ENCODE measurements around the gene POU3F3.

The POU3F3 gene

GRCh38 chr2:104866122-104866864, 12.4 kb downstream of the POU3F3 start:
- Histone ChIP-seq H3K9me3 (ENCODE audit: control insufficient read depth, low read length) (no peaks in the 10 kb centered on the region), H3K36me3 (ENCODE audit: control insufficient read depth, insufficient read depth, low read length) (no peaks in the 10 kb centered on the region), H3K9ac (no peak overlapping the region), H3K4me1 (no peaks in the 10 kb centered on the region), H3K79me2 (no peaks in the 10 kb centered on the region), H3K4me3 (ENCODE audit: low read depth, low read length) (no peak overlapping the region), H3K27me3 (ENCODE audit: control insufficient read depth, insufficient read depth, low read length) (peaks cover 22% of the 10 kb centered on the region), H3K4me2 (ENCODE audit: low read length) (no peak overlapping the region), H3K27ac (no peak overlapping the region), H2AFZ (no peak overlapping the region)
- no peak for TF ChIP-seq CTCF (IDR thresholded peaks at IDR 0.05)

- H3K4me1 ChIP-seq = no peaks in the 10 kb centered on the region
- H3K9ac ChIP-seq = no peak overlapping the region
- no peaks in the 10 kb centered on the region for H3K36me3 ChIP-seq (ENCODE audit: control insufficient read depth, insufficient read depth, low read length)
- no peak for TF ChIP-seq CTCF (IDR thresholded peaks at IDR 0.05)
- no peaks in the 10 kb centered on the region for H3K9me3 ChIP-seq (ENCODE audit: control insufficient read depth, low read length)
- H2AFZ ChIP-seq = no peak overlapping the region
- no peaks in the 10 kb centered on the region for H3K79me2 ChIP-seq
- H3K4me3 ChIP-seq (ENCODE audit: low read depth, low read length) = no peak overlapping the region
- peaks cover 17% of the 10 kb centered on the region for H3K27me3 ChIP-seq (ENCODE audit: control insufficient read depth, insufficient read depth, low read length)
- peak overlapping the region; percentile 20 for H3K4me2 ChIP-seq (ENCODE audit: low read length)
- H3K27ac ChIP-seq = no peak overlapping the region
These were observed 13.2 kb downstream of the POU3F3 start for GRCh38 chr2:104866883-104867812.

GRCh38 chr2:104867813-104868504, 14.0 kb downstream of the POU3F3 start:
- H3K4me3 ChIP-seq (ENCODE audit: low read depth, low read length) = no peak overlapping the region
- no peak for TF ChIP-seq CTCF (IDR thresholded peaks at IDR 0.05)
- H3K27me3 ChIP-seq (ENCODE audit: control insufficient read depth, insufficient read depth, low read length) = peaks cover 17% of the 10 kb centered on the region
- no peak overlapping the region for H2AFZ ChIP-seq
- H3K4me1 ChIP-seq = no peaks in the 10 kb centered on the region
- H3K79me2 ChIP-seq = no peaks in the 10 kb centered on the region
- peak overlapping the region; percentile 20 for H3K4me2 ChIP-seq (ENCODE audit: low read length)
- H3K9me3 ChIP-seq (ENCODE audit: control insufficient read depth, low read length) = no peaks in the 10 kb centered on the region
- H3K36me3 ChIP-seq (ENCODE audit: control insufficient read depth, insufficient read depth, low read length) = no peaks in the 10 kb centered on the region
- no peak overlapping the region for H3K9ac ChIP-seq
- H3K27ac ChIP-seq = no peak overlapping the region

- no peak overlapping the region for H3K4me2 ChIP-seq (ENCODE audit: low read length)
- H3K27ac ChIP-seq = no peak overlapping the region
- H3K4me3 ChIP-seq (ENCODE audit: low read depth, low read length) = no peak overlapping the region
- H3K9me3 ChIP-seq (ENCODE audit: control insufficient read depth, low read length) = no peaks in the 10 kb centered on the region
- no peak for TF ChIP-seq CTCF (IDR thresholded peaks at IDR 0.05)
- H3K27me3 ChIP-seq (ENCODE audit: control insufficient read depth, insufficient read depth, low read length) = peaks cover 13% of the 10 kb centered on the region
- H3K79me2 ChIP-seq = no peaks in the 10 kb centered on the region
- H3K36me3 ChIP-seq (ENCODE audit: control insufficient read depth, insufficient read depth, low read length) = no peaks in the 10 kb centered on the region
- H3K9ac ChIP-seq = no peak overlapping the region
- no peaks in the 10 kb centered on the region for H3K4me1 ChIP-seq
- H2AFZ ChIP-seq = no peak overlapping the region
These were observed 14.6 kb downstream of the POU3F3 start for GRCh38 chr2:104868505-104868866.

Measured in parathyroid adenoma (tissue), 2 donors.